Activated CD8-positive, alpha-beta memory T cell treated with anti-CD3 and anti-CD28 coated beads, Interleukin-2, amount 50 U/mL, for 24 hours (primary cell): ENCODE results near the gene SLC11A1.

Experiments
- DNase-seq: peaks from one replicate; pipeline ENCODE4 v3.0.0-alpha.2; 2020; ENCODE audit errors: extremely low read depth

SLC11A1 gene

DNA sequence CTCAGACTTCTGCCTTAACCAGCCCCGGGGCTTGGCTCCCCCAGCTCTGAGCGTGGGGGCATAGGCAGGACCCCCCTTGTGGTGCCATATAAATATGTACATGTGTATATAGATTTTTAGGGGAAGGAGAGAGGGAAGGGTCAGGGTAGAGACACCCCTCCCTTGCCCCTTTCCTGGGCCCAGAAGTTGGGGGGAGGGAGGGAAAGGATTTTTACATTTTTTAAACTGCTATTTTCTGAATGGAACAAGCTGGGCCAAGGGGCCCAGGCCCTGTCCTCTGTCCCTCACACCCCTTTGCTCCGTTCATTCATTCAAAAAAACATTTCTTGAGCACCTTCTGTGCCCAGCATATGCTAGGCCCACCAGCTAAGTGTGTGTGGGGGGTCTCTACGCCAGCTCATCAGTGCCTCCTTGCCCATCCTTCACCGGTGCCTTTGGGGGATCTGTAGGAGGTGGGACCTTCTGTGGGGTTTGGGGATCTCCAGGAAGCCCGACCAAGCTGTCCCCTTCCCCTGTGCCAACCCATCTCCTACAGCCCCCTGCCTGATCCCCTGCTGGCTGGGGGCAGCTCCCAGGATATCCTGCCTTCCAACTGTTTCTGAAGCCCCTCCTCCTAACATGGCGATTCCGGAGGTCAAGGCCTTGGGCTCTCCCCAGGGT, 23.1 kb downstream of the SLC11A1 start:
- no peak for DNase-seq

DNA sequence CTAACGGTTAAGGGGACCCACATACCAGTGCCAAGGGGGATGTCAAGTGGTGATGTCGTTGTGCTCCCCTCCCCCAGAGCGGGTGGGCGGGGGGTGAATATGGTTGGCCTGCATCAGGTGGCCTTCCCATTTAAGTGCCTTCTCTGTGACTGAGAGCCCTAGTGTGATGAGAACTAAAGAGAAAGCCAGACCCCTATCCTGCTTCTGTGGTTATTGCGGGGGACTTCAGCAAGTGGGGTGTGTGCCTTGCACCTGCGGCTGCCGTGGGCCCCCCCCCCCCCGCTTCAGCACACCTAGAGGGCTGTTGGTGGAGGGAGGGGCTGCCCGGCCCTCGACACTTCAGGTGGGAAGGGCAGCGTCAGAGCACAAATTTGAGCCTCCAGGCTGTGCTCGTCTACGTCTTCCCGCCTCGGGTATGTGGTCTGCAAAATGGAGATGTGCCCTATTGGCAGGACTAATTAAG, 23.7 kb downstream of the SLC11A1 start:
- DNase-seq = no peak

DNA sequence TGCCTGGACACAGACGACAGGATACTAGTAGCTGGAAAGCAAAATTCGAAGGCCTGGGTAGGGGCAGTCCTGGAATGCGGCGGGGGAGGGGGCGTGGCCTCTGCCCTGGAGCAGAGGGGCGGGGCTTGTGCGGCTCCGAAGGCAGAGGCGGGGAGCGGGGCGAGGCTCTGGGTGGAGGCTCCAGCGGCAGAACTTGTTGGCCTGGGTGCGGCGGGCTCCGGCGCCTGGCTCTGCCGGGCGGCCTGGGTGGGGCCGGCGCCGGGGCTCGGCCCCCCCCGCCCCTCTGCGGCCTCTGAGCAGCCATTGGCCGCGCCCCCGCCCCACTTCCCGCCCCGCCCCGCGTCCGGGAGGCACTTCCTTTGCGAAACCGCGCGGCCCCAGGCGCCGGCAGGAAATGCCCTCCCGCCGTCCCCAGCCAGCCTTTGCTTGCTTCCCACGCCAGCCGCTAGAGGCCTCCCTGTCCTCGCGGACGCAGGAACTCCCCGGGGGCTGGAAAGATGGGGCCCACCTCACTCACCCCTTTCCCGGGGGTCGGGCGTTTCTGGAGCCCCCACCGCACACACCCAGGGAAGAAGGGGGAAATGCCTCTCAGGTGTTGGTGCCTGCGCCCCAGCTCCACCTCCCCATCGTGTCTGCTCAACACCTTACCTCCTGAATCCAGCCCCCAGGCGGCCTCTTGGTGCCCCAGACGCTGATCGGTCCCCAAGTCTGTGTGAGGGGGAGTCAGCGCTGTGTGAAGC, 24.3 kb downstream of the SLC11A1 start:
- DNase-seq = peak; percentile 82

DNA sequence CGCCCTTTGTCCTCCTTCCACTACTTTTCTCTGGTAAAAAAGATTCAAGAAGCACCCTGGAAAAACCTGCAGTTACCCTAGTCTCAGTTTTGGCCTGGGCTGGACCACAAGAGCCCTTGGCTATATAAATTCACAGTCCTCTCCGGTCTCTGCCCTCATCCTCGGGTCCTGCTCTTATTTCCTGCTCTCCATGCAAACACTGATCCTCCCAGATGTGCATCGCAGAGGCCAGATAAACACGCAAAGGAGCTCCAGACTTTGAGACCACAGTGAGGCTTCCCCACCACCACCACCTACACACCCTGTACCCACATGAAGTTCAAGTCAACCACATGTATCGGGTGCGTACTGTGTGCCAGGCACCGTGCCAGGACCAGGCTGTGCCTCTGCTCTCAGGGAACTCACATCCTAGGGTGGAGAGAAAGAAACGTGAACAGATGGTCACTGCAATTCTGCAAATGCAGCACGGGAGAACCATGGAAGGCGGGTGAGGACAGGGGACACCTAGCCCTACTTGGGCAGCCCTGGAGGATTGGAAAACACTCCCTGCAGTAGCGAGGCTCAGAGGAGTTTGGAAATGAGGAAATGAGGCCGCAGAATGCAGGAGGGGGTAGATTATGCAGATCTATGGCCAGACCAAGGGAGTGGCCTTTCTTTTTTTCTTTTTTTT, 25.0 kb downstream of the SLC11A1 start:
- DNase-seq = no peak

DNA sequence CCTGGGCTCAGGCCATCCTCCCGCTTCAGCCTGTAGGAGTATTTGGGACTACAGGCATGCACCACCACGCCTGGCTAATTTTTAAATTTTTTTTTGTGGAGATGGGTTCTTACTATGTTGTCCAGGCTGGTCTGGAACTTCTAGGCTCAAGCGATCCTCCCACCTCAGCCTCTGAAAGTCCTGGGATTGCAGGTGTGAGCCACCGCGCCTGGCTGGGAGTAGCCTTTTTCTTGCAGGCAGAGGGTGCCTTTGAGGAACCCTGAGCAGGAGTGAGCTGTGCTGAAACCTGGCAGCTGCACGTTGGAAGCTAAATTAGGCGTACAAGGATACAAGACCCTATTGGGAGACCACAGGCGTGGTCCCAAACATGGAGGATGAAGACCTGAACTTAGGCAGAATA, 25.6 kb downstream of the SLC11A1 start:
- no peak for DNase-seq

DNA sequence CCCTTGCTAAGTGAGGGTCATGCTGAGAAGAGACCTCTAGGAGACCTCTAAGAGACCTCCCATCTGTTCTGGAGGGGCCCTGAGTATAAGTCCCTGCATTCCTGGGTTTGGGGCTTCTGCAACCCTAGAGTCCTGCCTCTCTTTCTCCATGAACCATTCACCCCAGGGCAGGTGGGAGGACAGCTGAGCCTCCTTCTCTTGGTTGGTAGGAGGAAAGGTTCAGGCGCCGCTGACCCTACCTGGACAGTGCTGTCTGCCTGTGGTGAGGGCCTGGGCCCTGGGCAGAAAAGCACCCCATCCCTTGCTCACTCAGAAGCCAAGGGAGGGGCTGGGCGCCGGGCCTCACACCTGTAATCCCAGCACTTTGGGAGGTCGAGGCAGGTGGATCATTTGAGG, 36.2 kb downstream of the SLC11A1 start:
- DNase-seq = no peak

DNA sequence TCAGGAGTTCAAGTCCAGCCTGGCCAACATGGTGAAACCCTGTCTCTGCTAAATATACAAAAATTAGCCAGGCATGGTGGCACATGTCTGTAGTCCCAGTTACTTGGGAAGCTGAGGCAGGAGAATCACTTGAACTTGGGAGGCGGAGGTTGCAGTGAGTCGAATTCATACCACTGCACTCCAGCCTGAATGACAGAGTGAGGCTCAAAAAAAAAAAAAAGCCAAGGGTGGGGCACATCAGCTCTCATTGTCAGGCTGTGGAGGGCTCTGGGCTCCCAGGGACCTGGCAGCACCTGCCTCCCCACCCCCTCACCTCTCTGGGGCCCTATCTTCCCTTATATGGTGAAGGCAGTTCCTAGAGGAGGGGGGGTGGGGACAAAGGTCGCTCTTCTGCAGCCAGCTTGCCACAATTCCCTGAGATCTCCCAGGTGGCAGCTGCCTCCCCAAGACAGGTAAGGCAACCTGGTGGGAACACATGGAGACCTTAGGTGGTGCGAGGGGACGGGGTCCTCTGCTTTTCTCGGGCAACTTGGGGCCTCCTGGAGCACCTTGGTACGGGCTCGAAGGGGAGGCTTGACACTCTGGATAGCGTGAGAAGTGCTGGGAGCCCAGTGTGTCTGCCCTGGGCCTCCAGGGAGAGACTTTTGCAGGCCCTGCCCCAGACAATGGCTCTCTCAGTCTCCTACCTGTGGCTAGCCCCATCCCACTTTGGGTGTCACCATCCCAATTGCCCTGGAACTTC, 36.8 kb downstream of the SLC11A1 start, which contains the start of gene VIL1:
Gene VIL1, plus strand, starts transcription at position 407 of the 742 bp plus-strand sequence. CDS start 4,656 bp downstream, outside the sequence.
- DNase-seq = no peak

DNA sequence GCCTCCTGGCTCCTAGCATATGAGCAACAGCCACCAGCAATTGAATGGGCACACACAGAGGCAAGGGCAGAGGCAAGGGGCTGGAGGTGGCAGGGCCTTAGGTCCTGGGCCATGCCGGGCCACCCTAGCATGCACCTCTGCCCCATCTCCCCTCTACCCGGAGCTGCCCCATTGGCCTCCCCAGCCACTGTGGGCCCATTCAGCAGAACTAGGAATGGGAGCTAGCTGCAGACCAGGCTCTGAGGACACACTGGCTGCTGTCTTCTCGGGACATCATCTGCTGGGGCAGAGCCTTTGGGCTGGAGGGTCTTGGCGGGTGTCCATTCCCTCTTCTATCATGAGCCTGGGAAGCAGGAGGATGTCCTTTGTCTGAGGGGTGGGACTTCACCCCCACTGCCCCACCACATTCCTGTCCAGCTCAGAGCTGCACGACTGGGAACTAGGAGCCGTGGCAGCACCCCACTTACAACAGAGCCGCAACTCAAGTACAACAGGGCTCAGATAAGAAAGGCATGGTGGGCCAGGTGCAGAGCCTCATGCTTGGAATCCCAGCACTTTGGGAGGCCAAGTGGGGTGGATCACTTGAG, 37.6 kb downstream of the SLC11A1 start:
- DNase-seq = no peak

DNA sequence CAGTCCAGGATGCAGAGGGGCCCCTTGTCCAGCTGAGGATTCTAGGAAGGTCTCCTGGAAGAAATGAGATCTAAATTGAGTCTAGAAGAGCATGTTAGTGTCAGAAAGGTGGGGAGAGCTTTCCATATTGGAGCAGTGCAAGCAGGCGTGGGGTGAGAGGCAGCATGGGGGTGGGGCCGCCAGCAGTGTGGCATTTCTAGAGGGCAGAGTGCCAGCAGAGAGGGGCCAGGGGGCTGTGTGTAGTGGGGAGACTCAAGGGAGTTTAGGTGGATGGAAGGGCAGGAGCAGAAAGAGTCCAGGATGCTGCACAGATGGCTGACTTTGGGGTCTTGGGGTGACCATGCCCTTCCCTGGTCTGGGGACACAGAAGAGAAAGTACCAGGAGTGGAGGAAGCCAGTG, 39.0 kb downstream of the SLC11A1 start:
- DNase-seq = no peak

DNA sequence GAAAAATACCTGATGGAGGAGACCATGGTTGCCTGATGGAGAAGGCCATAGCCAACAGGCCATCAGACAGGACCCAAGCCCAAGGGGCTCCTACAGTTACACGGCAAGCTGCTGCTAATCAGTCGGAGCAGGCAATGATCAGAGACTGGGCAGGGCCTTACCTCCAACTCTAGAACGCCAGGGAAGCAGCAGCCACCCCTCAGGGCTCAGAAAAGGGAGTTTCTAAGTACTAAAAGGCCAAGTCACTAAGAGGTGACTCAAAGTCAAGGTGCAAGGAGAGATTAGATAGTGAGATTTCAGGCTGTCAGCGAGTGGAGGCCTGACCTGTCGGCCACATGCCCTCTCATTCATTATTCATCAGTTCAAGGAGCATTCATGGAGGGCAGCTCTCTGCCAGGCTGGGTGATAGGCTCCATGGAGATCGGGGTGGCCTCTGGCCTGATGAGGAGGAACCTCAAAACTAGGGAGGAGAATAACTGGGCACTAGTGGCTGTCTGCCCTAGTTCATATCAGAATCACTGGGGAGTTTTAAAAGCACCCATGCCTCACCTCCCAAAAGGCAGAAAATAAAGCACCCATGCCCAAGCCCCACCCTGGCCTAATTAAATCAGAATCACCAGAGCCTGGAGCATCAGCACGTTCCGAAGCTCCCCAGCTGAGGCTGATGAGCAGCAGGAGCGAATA, 40.5 kb downstream of the SLC11A1 start:
- no peak for DNase-seq

DNA sequence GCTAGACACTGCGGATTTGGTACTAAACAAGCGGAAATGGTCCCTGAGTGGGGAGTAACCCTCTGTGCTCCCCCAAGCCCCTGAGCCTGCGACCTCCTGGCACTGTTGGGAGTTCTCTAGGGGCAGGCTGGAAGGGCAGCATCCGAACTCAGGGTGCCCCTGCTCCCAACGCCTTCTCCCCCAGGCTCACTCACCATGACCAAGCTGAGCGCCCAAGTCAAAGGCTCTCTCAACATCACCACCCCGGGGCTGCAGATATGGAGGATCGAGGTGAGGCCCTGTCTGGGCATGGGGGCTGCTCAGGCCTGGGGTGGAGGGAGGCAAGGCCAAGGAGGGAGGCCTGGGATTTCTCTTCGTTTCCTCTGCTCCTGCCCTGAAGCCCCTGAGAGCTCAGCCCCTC, 41.5 kb downstream of the SLC11A1 start:
- DNase-seq = no peak

DNA sequence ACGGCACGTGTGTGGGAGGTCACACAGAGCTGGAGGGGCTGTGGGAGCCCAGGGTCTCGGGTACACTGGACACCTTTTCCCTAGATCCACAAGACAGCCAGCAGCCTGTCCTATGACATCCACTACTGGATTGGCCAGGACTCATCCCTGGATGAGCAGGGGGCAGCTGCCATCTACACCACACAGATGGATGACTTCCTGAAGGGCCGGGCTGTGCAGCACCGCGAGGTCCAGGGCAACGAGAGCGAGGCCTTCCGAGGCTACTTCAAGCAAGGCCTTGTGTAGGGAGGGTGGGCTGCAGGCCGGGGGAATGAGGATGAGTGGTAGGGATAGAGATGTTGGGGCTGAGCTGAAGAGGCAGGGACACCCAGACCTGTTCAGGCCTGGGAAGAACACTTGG, 43.5 kb downstream of the SLC11A1 start:
- no peak for DNase-seq

DNA sequence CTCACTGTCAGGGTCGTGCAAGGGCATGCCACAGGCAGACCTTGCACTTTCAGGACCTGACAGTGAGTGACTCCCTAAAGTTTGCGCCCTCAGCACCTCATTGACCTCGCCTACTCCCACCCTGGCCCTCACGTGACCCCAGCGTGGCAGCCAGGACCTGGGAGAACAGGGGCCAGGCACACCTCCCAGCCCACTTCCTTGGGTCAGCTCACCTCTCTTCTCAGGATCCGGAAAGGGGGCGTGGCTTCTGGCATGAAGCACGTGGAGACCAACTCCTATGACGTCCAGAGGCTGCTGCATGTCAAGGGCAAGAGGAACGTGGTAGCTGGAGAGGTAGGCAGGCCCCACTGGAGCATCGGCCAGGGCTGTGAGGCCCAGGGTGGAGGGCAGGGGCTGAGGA, 45.7 kb downstream of the SLC11A1 start:
- no peak for DNase-seq

DNA sequence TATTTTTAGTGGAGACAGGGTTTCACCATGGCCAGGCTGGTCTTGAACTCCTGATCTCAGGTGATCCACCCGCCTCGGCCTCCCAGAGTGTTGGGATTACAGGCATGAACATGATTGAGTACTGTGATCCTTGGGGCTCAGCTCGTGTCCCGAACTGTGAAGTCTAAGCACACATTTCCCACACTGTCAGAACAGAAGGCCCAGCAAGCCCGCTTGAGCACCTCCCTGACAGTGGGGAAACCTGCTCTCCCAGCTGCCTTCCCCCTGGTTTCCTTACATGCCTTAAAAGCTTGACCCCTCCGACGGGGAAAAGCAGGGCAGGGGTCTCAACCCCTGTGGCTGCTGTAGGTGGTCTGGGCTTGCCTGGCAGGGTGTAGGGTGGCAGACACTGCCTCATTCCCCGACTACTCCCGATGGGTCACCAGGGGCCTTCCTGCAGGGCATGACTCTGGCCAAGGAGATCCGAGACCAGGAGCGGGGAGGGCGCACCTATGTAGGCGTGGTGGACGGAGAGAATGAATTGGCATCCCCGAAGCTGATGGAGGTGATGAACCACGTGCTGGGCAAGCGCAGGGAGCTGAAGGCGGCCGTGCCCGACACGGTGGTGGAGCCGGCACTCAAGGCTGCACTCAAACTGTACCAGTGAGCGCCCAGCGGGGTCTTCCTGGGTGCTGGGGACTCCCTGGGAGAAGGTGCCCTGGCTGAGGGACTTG, 46.9 kb downstream of the SLC11A1 start:
- no peak for DNase-seq

DNA sequence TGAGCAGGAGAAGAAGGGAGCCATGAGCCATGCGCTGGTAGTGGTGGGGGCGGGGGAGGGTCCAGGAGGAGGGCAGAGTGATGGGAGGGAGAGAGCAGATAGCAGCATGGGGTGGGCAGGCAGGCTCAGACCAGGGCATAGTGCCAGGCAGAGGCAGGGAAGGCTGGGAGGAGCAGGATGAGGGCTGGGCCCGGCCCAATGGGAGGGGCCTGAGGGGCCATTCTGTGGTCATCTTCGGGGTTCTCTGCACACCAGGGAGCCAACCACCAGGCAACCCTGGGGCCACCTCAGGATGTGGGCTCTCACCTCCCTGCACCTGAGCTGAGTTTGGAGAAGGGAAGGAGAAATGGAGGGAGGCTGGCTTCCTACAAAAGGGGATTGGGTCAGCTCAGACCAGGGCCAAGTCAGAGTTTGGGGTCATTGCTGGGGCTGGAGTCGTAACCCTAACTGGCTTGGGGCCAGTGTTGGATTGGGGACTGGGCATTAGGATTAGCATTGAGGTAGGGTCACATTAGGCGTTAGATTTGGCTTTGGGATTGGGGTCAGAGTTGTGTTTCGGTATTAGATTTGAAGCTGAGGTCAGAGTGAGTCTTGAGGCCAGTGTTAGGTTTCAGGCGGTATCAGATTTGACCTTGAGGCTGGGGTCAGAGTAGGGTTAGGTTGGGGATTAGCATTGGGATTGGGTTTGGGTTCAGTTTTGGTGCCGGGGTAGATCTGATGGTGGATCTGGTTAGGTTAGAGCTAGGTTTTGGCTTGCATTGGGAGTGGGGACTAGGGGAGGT, 48.0 kb downstream of the SLC11A1 start:
- no peak for DNase-seq

DNA sequence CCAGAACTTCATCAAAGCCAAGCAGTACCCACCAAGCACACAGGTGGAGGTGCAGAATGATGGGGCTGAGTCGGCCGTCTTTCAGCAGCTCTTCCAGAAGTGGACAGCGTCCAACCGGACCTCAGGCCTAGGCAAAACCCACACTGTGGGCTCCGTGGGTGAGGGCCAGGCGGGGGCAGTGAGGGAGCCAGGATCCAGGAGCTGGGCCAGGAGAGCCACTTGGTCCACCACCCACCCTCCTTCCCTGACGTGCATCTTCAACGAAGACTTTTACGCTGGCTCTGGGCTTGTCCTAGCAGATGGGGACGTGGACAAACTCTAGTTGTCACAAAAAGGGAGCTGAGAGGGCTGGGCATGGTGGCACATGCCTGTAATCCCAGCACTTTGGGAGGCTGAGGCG, 48.6 kb downstream of the SLC11A1 start:
- DNase-seq = no peak

DNA sequence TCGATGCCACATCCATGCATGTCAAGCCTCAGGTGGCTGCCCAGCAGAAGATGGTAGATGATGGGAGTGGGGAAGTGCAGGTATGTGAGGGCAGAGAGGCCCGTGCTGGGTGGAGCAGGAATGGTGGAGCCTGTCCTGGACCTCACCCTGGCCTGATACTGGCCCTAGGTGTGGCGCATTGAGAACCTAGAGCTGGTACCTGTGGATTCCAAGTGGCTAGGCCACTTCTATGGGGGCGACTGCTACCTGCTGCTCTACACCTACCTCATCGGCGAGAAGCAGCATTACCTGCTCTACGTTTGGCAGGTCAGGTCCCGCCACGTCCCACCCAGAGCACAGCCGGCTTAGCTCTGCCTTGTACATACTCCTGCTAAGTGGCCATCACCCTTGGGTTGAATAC, 49.8 kb downstream of the SLC11A1 start:
- no peak for DNase-seq

DNA sequence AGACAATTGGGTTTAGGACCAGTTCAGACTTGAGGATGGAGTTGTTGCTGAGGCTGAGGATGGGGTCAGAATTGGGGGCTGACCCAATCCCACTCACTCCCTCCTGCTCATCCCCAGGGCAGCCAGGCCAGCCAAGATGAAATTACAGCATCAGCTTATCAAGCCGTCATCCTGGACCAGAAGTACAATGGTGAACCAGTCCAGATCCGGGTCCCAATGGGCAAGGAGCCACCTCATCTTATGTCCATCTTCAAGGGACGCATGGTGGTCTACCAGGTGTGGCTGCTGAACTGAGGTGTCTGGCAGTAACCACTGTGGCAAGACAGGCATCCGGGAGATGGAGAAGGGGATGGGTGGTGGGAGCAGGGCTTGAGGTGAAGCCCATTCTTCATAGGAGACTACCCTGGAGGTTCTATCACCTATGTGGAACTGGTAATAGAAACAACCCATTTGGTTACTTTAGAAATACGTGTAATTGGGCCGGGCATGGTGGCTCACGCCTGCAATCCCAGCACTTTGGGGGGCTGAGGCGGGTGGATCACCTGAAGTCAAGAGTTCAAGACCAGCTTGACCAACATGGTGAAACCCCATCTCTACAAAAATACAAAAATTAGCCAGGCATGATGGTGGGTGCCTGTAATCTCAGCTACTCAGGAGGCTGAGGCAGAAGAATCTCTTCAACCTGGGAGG, 50.7 kb downstream of the SLC11A1 start:
- no peak for DNase-seq

DNA sequence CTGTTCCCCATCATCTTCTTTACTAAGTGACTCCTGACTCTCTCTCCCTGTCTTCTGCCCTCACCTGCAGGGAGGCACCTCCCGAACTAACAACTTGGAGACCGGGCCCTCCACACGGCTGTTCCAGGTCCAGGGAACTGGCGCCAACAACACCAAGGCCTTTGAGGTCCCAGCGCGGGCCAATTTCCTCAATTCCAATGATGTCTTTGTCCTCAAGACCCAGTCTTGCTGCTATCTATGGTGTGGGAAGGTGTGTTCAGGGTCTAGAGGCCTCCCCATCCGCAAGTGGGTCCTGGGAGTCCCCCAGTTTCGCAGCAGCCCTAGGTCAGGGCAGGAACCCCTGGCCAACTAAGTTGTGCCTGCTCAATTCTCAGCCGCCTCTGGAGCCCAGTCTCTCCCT, 52.4 kb downstream of the SLC11A1 start:
- DNase-seq = no peak
